Ureter (tissue), 1 donor: ENCODE measurements around the gene AEBP1. TPM values are rescaled to one million over a fixed set of nuclear protein-coding genes. Genes with fewer than 3 reads are reported as not detected.

Source experiments
- DNase-seq: peaks from one replicate; pipeline ENCODE4 v3.0.0-alpha.2; 2020; ENCODE audit warnings: low spot score
- total RNA-seq: library from RNA; stranded (reverse); gene quantifications from one replicate; pipeline ENCODE4 v1.2.4, GENCODE V29; 2023
- donor health status: DM: yes; HTN: yes; CAD: no.

The AEBP1 gene
- total RNA-seq, 1 donor from 2014 or later = 131 TPM

DNA sequence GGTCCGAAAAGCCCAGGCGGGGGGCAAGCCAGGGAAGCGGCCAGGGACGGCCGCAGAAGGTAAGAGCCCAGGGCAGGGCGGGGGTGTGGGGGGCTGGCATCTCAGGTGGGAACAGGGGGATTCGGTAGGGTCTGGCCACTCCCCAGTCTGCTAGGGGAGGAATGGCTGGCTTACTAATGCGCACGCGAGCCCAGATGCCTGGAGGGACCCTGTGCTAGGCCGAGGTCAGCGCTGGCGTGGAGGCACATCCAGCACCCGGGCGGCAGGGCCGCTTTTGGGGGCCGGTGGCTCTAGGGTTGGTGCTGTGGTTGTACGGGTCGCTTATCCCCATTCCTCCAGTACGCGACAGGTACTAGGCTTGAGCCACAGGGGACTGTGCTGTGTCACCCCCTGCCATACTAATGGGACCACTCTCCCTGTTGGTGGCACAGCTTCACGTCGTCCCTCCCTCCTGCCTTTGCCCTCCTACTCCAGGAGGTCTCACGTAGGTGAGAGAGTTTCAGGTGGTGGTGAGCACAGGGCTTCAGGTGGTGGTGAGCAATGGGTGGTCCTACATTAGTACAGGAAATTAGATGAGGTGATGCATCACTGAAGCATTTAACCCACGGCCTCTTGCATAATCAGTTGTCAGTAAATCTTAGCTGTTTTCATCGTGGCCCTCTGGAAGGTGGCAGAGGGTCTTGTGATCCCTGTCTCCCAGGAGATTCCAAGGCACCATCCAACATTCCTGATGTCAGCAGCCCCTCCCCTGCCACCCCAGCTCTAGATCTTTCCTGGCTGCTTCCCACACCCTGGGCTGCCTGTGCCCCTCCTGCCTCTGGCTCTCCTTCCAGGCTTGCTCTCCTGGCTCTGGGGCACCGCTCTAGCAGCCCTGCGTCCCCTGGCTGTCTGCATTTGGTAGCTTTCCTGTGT is 971 bp downstream of the AEBP1 start:
- DNase-seq = no peak

DNA sequence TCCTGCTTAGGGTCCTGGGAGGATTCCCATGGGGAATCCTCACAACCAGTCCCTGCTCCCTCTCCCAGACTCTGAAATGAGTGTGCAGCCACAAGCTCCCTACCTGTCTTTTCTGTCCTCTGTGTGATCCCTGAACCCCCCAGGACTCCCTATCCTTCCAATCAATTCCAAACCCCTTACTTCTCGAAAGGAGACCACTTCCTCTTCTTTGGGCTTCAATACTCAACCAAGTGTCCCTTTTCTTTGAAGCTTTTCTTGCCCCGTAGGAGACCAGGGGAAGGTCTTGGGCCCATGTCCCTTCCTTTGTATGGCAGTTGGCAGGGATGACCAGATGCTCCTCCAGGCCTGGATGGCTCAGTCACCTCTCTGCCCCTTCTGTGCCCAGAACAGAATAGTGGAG is 1.7 kb downstream of the AEBP1 start:
- no peak for DNase-seq

DNA sequence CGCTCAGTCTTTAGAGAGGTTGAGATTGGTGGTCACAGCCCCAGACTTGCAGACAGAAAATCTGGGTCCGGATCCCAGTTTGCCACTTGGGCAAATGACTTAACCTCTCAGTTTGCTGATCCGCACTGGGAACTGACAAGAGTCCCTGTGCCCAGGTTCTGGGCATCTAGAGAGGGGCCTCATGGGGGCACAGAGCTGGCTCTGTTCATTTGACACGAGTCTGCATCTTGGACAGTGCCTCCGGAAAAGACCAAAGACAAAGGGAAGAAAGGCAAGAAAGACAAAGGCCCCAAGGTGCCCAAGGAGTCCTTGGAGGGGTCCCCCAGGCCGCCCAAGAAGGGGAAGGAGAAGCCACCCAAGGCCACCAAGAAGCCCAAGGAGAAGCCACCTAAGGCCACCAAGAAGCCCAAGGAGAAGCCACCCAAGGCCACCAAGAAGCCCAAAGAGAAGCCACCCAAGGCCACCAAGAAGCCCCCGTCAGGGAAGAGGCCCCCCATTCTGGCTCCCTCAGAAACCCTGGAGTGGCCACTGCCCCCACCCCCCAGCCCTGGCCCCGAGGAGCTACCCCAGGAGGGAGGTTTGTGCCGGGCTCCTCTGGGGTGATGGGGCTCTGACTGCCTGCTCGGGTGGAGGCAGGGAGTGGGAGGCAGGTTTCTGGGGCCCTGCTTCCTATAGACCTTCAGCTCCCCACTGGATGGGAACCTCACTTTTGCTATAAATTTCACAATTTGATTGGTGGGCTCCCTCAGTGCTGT is 2.3 kb downstream of the AEBP1 start:
- no peak for DNase-seq

DNA sequence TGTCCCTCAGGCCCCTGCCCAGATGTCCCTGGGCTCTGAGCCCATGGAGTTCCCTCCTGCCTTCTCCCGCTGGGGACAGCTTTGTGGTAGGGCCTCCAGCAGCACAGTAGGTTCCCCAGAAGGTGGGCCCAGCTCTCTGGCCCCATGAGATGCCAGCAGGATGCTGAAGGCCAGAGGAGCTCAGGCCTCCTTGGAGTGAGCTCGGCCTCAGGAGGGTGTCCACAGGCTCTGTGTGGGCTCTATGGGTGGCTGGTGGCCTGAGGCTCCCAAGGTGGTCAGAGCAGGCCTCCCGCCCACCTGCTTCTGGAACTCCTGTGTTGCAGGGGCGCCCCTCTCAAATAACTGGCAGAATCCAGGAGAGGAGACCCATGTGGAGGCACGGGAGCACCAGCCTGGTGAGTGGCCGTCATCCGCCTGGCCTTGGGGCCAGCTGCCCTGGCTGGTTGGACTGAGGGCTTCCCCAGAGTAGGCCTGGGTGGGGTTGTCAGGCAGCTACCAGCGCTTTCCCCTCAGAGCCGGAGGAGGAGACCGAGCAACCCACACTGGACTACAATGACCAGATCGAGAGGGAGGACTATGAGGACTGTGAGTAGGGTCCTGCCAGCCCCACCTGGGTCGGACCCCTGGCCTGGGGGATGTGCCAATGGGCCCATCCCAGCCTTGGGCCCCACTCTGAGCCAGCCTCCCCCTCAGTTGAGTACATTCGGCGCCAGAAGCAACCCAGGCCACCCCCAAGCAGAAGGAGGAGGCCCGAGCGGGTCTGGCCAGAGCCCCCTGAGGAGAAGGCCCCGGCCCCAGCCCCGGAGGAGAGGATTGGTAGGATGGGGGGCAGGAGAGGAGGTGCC is 3.2 kb downstream of the AEBP1 start:
- no peak for DNase-seq

DNA sequence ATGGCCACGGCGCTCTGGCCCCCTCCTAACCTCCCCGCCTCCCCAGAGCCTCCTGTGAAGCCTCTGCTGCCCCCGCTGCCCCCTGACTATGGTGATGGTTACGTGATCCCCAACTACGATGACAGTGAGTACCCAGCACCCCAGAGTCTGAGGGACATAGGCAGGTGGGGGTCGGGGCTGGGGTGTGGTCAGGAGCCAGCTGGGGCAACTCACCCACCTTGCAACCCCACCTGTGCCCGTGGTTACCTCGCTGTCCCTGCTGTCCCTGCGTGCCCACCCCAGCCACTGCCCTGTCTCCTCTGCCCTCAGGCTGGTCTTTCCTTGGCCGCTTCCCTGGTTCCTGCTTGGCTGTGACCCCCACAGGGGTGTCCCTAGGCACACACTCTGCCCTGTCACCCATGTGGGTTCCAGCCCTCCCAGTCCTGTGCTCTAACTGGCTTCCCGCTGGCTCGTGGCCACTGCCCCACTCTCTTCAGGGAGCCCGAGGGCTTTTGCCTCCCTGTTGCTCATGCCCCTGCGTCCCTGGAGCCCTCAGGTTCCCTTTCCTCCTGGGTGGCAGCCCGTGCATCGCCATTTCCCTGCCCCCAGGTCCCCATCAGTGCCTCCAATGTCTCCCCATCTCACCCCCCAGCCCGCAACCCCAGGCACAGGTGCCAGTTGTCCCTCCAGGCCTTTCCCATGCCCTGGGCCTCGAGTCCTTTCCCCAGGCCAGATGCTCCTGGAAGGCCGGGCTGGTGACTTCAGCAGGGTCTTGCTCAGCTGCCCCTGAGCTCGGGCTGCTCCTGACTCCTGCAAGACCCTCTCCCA is 4.0 kb downstream of the AEBP1 start:
- no peak for DNase-seq

DNA sequence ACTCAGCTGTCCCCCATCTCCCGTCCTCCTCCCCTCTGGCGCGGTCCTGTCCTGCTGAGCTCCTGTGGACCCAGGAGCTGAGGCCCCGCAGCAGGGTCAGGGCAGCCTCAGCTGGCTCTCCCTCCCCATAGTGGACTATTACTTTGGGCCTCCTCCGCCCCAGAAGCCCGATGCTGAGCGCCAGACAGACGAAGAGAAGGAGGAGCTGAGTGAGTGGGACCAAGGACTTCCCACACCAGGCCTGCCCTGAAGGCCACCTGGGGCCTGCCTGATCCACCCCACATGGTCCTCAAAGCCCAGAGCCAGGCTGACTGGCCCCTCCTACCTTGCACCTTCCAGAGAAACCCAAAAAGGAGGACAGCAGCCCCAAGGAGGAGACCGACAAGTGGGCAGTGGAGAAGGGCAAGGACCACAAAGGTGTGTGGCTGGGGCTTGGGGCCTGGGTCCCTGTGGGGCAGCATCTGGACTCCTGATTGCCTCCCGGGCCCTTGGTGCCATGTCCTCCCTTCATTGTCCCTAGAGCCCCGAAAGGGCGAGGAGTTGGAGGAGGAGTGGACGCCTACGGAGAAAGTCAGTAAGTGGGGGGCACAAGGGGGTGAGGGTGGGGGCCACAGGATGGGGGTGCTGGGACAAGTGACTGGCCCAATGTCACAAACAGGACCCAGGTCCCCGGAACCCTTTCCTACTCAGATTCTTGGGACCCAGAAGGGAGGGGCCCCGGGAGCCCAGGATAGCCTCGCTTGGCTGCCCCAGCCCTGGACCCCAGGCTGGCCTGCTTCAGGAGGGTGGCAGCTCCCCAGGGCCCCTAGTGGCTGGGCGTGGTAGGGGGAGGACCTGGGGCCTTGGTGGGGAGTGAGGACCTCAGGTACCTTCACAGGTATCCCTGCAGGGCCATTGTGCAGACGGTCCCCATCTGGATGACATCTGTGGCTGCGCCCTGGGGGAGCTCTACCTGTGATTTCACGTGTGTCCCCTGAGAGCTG is 4.9 kb downstream of the AEBP1 start:
- no peak for DNase-seq

DNA sequence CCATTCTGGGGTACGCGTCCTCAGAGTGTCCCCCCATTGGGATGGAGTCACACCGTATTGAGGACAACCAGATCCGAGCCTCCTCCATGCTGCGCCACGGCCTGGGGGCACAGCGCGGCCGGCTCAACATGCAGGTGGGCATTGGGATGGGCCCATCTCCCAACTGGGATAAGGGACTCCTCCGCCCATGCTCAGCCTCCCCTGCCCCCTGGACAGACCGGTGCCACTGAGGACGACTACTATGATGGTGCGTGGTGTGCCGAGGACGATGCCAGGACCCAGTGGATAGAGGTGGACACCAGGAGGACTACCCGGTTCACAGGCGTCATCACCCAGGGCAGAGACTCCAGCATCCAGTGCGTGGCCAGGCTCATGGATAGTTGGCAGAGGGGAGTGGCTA is 5.8 kb downstream of the AEBP1 start:
- DNase-seq = no peak

DNA sequence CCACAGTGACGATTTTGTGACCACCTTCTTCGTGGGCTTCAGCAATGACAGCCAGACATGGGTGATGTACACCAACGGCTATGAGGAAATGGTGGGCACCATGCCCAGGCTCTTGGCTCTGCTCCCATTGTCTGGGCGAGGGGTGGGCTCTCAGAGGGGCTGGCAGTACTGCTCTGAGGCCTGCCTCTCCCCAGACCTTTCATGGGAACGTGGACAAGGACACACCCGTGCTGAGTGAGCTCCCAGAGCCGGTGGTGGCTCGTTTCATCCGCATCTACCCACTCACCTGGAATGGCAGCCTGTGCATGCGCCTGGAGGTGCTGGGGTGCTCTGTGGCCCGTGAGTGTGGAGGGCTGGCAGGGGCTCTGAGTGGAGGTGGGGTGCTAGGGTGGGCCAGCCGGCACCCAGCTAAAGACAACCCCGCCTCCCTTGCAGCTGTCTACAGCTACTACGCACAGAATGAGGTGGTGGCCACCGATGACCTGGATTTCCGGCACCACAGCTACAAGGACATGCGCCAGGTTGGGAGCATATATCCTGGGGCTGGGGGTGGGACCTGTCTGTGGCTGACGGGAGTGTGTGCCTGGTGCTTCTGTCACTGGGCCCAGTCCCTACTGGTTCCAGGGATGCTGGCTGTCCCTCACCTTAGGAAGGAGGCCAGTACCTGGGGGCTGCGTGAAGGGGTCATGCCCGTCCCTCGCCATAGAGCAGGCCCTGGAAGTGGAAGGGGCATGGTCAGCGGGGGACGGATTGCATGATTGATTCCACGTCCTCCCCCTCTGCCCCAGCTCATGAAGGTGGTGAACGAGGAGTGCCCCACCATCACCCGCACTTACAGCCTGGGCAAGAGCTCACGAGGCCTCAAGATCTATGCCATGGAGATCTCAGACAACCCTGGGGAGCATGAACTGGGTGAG is 6.8 kb downstream of the AEBP1 start:
- no peak for DNase-seq

DNA sequence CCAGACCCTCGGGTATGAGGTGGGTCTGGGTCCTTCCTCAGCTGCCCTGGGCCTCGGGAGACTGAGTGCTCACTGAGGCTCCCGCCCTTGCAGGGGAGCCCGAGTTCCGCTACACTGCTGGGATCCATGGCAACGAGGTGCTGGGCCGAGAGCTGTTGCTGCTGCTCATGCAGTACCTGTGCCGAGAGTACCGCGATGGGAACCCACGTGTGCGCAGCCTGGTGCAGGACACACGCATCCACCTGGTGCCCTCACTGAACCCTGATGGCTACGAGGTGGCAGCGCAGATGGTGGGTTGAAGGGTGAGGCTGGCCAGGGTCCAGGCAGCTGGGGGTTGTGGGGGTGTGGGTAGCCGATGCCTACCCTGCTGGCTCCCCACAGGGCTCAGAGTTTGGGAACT is 7.6 kb downstream of the AEBP1 start:
- no peak for DNase-seq

DNA sequence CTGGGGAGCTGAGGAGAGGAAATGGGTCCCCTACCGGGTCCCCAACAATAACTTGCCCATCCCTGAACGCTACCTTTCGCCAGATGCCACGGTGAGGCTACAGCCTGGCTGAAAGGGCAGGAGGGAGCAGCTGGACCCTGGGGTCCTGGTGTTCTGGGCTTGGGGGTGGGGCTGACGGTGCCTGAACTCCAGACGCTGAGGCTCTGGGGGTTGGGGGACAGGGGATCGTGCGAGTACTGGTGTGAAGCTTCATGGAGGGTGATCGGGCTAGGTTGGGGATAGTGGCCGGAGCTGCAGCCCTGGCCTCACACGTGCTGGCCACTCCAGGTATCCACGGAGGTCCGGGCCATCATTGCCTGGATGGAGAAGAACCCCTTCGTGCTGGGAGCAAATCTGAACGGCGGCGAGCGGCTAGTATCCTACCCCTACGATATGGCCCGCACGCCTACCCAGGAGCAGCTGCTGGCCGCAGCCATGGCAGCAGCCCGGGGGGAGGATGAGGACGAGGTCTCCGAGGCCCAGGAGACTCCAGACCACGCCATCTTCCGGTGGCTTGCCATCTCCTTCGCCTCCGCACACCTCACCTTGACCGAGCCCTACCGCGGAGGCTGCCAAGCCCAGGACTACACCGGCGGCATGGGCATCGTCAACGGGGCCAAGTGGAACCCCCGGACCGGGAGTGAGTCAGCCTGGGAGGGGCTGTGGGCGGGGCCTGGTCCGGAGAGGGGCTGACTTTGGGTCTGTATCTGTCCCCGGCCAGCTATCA is 8.3 kb downstream of the AEBP1 start:
- DNase-seq = no peak

DNA sequence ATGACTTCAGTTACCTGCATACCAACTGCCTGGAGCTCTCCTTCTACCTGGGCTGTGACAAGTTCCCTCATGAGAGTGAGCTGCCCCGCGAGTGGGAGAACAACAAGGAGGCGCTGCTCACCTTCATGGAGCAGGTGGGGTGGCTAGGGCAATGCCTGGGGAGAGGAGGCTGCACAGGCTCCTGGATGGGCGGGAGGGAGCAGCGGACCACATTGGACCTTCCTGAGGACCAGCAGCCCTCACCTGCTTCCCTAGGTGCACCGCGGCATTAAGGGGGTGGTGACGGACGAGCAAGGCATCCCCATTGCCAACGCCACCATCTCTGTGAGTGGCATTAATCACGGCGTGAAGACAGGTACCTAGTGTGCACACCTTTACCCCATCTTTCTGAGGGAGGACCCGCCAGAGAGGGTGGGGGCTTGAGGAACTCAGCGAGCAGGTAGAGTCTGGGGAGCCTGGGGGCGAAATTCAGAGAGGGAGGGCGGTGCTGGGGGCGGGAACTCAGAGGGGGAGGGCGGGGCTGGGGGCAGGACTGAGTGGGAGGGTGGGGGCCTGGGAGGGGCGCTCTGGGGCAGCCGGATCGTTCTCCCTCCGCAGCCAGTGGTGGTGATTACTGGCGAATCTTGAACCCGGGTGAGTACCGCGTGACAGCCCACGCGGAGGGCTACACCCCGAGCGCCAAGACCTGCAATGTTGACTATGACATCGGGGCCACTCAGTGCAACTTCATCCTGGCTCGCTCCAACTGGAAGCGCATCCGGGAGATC is 9.0 kb downstream of the AEBP1 start:
- DNase-seq = no peak

DNA sequence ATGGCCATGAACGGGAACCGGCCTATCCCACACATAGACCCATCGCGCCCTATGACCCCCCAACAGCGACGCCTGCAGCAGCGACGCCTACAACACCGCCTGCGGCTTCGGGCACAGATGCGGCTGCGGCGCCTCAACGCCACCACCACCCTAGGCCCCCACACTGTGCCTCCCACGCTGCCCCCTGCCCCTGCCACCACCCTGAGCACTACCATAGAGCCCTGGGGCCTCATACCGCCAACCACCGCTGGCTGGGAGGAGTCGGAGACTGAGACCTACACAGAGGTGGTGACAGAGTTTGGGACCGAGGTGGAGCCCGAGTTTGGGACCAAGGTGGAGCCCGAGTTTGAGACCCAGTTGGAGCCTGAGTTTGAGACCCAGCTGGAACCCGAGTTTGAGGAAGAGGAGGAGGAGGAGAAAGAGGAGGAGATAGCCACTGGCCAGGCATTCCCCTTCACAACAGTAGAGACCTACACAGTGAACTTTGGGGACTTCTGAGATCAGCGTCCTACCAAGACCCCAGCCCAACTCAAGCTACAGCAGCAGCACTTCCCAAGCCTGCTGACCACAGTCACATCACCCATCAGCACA is 9.7 kb downstream of the AEBP1 start:
- no peak for DNase-seq

DNA sequence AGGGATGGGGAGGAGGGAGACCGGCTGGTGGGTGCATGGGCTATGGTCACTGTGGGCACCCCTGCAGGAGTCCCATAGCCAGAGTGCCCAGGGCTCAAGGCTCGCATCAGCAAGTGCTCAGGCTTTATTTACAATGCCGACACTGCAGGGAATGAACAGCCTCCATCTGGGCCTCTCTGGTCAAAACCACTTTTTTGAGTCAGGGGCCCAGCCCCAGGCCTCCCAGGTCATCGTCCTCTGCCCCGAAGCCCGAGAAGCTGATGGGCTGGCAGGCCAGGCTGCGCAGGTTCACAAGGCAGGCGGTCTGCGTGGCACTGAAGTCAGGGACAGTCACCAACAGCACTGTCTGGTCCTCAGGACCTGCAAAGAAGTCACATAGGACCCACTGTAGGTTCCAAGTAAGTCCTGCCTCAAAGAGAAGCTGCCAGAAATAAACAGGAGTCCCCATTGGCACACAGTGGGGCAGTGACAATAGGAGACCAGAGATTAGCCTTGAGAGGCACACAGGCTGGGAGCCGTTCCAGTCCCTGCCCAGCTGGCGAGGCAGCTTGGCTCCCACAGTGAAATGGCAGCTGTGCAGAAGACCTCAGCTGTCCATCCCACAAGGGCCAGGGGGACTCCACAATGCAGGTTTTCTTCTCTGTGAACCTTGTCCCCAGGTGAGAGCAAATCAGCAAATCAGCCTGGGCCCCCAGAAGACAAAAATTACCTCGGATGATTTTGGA is 10.6 kb downstream of the AEBP1 start:
- no peak for DNase-seq

DNA sequence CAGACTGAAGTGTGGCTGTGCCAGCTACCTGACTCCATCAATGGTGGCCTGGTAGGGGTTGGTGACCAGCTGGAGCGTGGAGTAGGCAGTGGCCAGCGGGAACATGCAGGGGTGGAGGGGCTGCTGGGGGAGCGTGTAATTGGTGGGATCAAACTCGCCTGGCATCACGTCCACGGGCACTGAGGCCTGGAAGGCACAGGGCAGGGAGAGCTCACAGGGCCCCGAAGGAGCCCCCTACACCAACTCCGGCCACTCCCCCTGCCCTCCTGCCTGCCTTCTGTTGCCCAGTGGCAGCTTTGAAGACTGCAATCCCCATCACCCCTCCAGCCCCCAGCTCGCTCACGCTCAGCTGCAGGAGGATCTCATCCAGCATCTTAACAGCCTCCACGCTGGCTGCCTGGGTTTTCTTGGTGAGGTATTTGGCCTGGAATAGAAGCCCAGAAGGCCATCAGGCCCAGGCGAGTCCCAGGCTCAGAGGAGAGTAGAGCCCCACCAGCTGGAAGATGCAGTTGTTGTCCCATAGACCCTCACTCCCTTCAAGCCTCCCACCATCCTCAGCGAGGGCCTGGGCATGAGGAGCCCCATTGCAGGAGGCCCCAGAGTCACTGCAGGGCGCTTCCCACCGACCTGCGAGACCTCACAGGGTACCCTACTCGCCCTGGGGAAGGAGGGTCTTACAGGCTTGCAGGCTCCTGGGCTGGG is 12.1 kb downstream of the AEBP1 start:
- DNase-seq = no peak

DNA sequence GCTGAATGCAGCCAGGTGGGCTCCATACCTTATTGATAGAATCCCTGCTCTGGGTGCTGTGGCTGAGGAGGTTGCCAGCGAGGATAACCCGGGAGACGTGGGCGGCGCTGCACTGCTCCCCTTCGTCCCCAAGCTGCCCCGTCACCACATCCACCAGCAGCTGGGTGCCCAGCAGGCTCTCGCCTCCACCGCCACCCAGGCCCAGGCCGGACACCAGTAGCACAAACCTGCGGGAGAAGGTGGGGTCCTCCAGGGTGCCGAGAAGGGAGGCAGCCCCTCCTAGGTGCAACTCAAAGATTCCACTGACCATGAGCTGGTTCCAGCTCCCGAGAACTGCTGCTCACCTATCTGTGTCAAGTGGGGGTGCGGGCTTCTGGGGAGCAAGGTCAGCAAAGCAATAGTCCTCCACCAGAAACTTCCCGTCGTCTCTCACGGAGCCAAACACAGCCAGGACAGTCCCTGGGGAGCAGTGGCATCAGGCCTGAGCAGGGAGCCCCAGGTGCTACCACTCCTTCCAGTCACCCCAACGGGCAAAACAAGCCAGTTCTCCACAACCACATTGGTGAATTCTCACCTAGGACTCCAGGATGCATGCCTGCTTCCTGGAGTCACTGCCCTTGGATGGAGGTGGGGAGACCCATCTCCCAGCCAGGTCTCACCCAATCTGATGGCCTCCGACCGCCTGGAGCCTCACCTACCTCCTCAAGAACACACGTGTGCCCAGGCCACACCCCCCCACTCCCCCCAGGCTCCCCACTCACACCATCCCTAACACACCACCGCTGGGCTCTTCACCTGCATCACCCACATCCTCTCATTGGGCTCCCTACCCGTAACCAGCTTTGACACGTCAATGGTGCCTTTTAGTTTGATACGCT is 12.9 kb downstream of the AEBP1 start:
- no peak for DNase-seq
